Transverse colon (tissue), 4 donors: ENCODE results near the gene PAGE1. TPM values are rescaled to one million over a fixed set of nuclear protein-coding genes. Genes with fewer than 3 reads are reported as not detected.
"Not testable (repeated sequence)": the region's sequence is repeated elsewhere in the genome, so short reads cannot be mapped to it uniquely, and the experiment has no call there.

ENCODE experiments used
- DNase-seq: peaks from one replicate; pipeline ENCODE4 v3.0.0-alpha.2; 2019
- H3K27ac ChIP-seq, 4 donors: fragments of 200-600 bp; sonication (generic); 2 replicates each; pipeline ENCODE4 v1.5.1; 2016 to 2018; ENCODE audit warnings: inconsistent platforms in 4 of 4
- H3K27me3 ChIP-seq: fragments of 200-600 bp; sonication (generic); 2 replicates; pipeline ENCODE4 v1.5.1; 2017; ENCODE audit warnings: inconsistent platforms
- H3K36me3 ChIP-seq, 4 donors: fragments of 200-600 bp; sonication (generic); 2 replicates each; pipeline ENCODE4 v1.5.1; 2017 to 2019; ENCODE audit warnings: inconsistent platforms in 4 of 4
- H3K4me1 ChIP-seq, 4 donors: fragments of 200-600 bp; sonication (generic); 2 replicates each; pipeline ENCODE4 v1.5.1; 2017 to 2020; ENCODE audit warnings: inconsistent platforms in 4 of 4
- H3K4me3 ChIP-seq, 4 donors: fragments of 200-600 bp; sonication (generic); 1 replicate in 1 of 4; 2 replicates in 3 of 4; pipeline versions ENCODE4 v1.5.1 to v1.6.1; 2017 to 2019; ENCODE audit warnings: inconsistent platforms in 4 of 4
- H3K9me3 ChIP-seq, 2 donors: fragments of 200-600 bp; sonication (generic); 2 replicates each; pipeline ENCODE4 v1.5.1; 2017 to 2019; ENCODE audit warnings: inconsistent platforms in 2 of 2
- CTCF ChIP-seq, 5 experiments: fragments of 200-600 bp in 3 of 5; fragments of 450-650 bp in 2 of 5; sonication (generic) in 3 of 5; IDR thresholded peaks; 1 replicate in 2 of 5; 2 replicates in 3 of 5; pipeline ENCODE4 v1.5.1; 2016 to 2017; ENCODE audit warnings: antibody characterized with exemption in 5 of 5, inconsistent platforms in 3 of 5, mild to moderate bottlenecking in 2 of 5, moderate library complexity in 1 of 5
- EP300 ChIP-seq: sonication (generic); formaldehyde crosslinking; IDR thresholded peaks from one replicate; pipeline ENCODE4 v1.6.1; 2017; ENCODE audit warnings: antibody characterized with exemption, low read depth
- POLR2A ChIP-seq: fragments of 450-650 bp; IDR thresholded peaks from one replicate; pipeline ENCODE4 v1.6.1; 2016; ENCODE audit warnings: antibody characterized with exemption, mild to moderate bottlenecking, moderate library complexity
- POLR2AphosphoS5 ChIP-seq, 3 donors: sonication (generic); formaldehyde crosslinking; IDR thresholded peaks; one replicate each; pipeline ENCODE4 v1.6.1; 2016; ENCODE audit warnings: antibody characterized with exemption in 3 of 3
- WGBS, 2 donors: methylation state at CpG; one replicate each; pipeline ENCODE4 v1.1.5; 2018; ENCODE audit warnings: low coverage in 1 of 2; 5-methylcytosine and 5-hydroxymethylcytosine counted together
- in situ Hi-C, 4 donors: fragments of 200-750 bp; cut with MboI; loops; one replicate each; pipeline versions ENCODE4 v1.15.0 to v1.15.1; 2017; ENCODE audit warnings: low sequenced_read_pairs in 3 of 4, low pct_ligation_motif_present in 1 of 4, low pct_unique_long_range_greater_than_20kb in 1 of 4
- intact Hi-C: fragments of 100-400 bp; cut with DNase I; formaldehyde crosslinking; loops from one replicate; pipeline ENCODE4 v1.15.1; 2023; ENCODE audit warnings: low total_unique reads
- total RNA-seq, 4 donors: library from RNA; depleted of rRNA; stranded (reverse); fragments of >200 nt; gene quantifications; one replicate each; pipeline ENCODE4 v1.1.0, GENCODE V29; 2016

Gene PAGE1, protein sequence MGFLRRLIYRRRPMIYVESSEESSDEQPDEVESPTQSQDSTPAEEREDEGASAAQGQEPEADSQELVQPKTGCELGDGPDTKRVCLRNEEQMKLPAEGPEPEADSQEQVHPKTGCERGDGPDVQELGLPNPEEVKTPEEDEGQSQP
- total RNA-seq, result not detected

DNA sequence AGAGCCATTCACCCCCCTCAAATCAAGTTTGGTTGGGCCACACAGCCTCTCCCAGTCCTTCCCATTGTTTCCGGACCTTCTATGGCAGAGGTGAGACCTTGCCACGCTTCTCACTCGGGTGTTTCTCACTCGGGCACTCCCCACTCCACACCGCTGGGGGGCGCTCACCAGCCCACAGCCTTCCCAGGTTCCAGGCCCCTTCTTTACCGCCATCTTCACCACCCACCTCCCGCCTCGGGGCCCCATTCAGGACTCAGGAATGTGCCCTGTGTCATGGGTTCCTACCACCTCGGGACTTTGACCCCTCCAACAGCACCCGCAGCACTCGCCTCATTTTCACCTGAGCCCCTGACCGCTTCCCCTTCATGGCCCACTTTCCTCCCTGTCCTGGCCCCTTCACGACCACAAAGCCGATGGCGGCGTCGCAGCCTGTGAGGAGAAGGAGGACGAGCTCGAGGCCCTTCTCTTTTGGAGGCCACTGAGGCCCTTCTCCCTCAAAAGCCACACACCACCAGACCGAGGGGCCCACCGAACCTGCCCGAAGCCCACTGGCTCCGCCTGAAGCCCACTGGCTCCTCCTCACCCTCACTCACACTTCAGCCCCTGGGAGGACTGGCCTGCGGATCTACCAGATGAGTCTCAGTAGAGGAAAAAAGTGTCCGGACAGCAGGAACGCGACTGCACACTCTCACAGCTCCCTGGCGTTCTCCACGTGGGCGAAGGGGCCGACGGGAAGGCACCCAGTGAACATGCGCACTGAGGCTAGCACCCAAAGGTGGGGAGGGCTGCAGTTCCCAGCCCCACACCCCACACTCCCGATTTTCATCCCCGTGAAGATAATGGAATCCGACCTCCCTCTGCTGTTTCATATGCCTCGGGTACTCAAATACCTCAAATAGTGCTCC lies at the start of gene PAGE1:
Gene PAGE1 (minus strand): TSS at position 709 of the 905 bp plus-strand sequence. CDS start 1,214 bp downstream, outside the sequence.
- WGBS, 2 donors, result 92% methylated on average over 38 of the region's 38 CpGs; no CpG with 5 or more reads in 1 of the 2 donors
- intact Hi-C loops, result no loop called here
- in situ Hi-C loops, result no loop called here

DNA sequence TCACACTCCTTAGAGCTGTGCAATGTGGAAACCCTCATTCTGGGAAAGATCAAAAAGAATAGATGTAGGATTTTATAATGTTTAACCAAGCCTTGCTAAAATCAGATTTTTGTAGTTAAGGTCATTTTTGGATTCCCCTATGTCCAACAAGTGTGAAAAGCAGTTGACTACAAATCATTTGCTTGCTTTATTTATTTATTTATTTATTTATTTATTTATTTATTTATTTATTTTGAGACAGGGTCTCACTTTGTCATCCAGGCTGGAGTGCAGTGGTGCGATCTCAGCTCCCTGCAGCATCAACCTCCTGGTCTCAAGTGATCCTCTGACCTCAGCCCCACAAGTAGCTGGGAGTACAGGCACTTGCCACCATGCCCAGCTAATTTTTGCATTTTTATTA lies 45.7 kb upstream of the PAGE1 start:
- H3K27me3 ChIP-seq, H3K9me3 ChIP-seq, H3K4me1 ChIP-seq, intact Hi-C loops, DNase-seq, H3K4me3 ChIP-seq, H3K27ac ChIP-seq, H3K36me3 ChIP-seq, in situ Hi-C loops: not testable (repeated sequence)
- WGBS, 2 donors, result 95% methylated on average over 1 of the region's 1 CpG; no CpG with 5 or more reads in 1 of the 2 donors

More for the DNA sequence above, at the start of gene PAGE1:
- H3K4me1 ChIP-seq, result no peaks in the 10 kb centered on the region
- H3K4me3 ChIP-seq, result no peak within 1 kb of the TSS
- no peak for TF ChIP-seq POLR2A
- TF ChIP-seq POLR2AphosphoS5 (IDR thresholded peaks at IDR 0.05), result no peak
- no peaks in the 10 kb centered on the region for H3K36me3 ChIP-seq
- no peak within 1 kb of the TSS for H3K27ac ChIP-seq
- no peaks in the 10 kb centered on the region for H3K9me3 ChIP-seq
- no peaks in the 10 kb centered on the region for H3K27me3 ChIP-seq
- DNase-seq, result no peak

GRCh38 chrX:49727847-49728246 lies 32.1 kb upstream of the PAGE1 start:
- Histone ChIP-seq H3K36me3 (no peaks in the 10 kb centered on the region), H3K4me3 (no peak overlapping the region), H3K27me3 (no peaks in the 10 kb centered on the region), H3K9me3 (no peaks in the 10 kb centered on the region), H3K27ac (no peak overlapping the region), H3K4me1 (no peaks in the 10 kb centered on the region)
- TF ChIP-seq EP300, result no peak
- no peak for TF ChIP-seq POLR2A
- no peak for TF ChIP-seq CTCF (IDR thresholded peaks at IDR 0.05)
- TF ChIP-seq POLR2AphosphoS5 (IDR thresholded peaks at IDR 0.05), result no peak
- 76% methylated on average over 6 of the region's 9 CpGs; no CpG with 5 or more reads in 1 of the 2 donors for WGBS, 2 donors
- in situ Hi-C loops, result no loop called here
- intact Hi-C loops, result no loop called here
- no peak for DNase-seq

- WGBS, 2 donors, result 83% methylated on average over 5 of the region's 5 CpGs; no CpG with 5 or more reads in 1 of the 2 donors
- no peak for DNase-seq
- Histone ChIP-seq H3K4me3 (no peak overlapping the region), H3K27me3 (no peaks in the 10 kb centered on the region), H3K27ac (no peak overlapping the region), H3K36me3 (no peaks in the 10 kb centered on the region), H3K9me3 (no peaks in the 10 kb centered on the region), H3K4me1 (no peaks in the 10 kb centered on the region)
- intact Hi-C loops (no loop called here), in situ Hi-C loops (no loop called here)
- TF ChIP-seq POLR2A, result no peak
- no peak for TF ChIP-seq POLR2AphosphoS5 (IDR thresholded peaks at IDR 0.05)
- TF ChIP-seq CTCF (IDR thresholded peaks at IDR 0.05), result no peak
- no peak for TF ChIP-seq EP300
These were observed 31.2 kb upstream of the PAGE1 start for GRCh38 chrX:49726966-49727365.
